GM19023 (cell line): ENCODE data around the gene AMIGO1.

Experiments
- ATAC-seq: cut with Tn5 transposase; IDR thresholded peaks from one replicate; pipeline ENCODE4 v1.9.1; 2021; ENCODE audit warnings: mild to moderate bottlenecking, moderate library complexity; ENCODE audit not compliant: unreplicated experiment

The AMIGO1 gene

DNA sequence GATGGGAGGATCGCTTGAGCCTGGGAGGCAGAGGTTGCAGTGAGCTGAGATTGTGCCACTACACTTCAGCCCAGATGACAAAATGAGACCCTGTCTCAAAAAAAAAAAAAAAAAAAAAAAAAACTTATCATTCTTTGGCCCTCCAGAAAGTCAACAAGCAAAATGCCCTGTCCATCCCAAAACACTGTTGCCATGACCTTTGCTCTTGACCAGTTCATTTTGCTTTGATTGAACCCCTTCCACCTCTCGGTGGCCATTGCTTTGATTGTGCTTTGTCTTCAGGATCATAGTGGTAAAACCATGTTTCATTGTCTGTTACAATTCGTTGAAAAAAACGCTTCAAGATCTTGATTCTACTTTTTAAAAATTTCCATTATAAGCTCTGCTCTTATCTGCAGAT, 51.7 kb downstream of the AMIGO1 start:
- ATAC-seq, result no peak

- ATAC-seq, result no peak
Measured at GRCh38 chr1:109454497-109455133, 54.9 kb downstream of the AMIGO1 start.
